ENCODE measurements around the gene RAI1.
"Not testable (repeated sequence)": the region's sequence is repeated elsewhere in the genome, so short reads cannot be mapped to it uniquely, and the experiment has no call there.

The RAI1 gene

DNA sequence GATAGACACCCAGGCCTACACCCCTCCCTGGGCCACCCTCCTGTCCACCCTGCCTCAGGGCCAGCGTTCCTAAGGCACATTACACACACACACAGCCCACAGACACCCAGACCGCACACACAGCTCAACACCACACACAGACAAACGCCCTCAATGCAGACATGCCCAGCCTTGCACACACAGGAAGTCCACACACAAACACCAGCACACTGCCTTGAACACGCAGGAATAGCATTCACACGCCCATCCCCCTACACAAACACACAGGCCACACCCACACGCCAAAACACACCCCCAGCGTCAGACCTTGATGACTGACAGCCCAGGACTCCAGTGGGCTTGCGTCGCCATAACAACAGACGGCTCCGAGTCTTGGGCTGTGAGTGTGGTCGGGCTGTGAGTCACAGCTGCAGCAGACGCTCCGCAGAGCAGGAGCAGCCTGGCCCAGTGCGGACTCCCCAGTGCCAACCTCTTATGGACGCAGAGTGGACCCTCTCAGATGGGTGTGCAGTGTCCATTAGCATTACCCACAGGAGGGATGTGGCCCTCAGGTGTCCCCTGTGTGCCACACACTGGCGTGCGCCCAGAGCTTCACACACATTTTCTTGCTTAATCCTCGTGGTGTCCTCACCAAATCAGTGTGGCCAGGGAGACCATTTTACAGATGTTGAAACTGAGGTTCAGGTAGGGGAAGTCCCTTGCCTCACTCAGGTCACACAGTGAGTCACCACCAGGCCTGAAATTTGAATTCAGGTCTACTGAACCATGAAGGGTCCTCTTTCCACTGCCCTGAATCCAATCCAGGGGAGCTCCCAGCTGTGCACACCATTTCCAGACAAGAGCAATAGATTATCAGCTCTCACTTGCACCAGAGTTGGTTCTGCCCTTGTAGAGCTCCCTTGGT lies 17.8 kb upstream of the RAI1 start:
- DNase-seq (ENCODE audit: low spot score), result peak; percentile 90

DNA sequence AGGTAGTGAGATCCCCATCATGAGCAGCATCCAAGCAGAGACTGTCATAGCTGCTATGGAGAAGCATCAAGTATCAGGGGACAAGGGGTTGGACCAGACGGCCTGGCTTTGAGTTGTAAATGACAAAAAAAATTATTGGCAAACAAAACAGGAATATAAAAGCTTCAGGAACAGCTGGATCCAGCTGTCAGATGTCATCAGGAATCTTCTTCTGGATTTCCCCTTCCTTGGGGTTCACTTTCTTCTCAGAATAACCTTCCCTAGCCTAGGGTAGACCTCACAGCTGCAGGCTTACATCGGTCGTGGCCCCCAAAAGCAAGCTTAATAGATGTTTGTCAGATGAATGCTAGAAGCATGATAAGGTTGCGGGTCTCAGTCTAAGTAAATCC lies 17.2 kb upstream of the RAI1 start:
- DNase-seq (ENCODE audit: low spot score), result no peak

DNA sequence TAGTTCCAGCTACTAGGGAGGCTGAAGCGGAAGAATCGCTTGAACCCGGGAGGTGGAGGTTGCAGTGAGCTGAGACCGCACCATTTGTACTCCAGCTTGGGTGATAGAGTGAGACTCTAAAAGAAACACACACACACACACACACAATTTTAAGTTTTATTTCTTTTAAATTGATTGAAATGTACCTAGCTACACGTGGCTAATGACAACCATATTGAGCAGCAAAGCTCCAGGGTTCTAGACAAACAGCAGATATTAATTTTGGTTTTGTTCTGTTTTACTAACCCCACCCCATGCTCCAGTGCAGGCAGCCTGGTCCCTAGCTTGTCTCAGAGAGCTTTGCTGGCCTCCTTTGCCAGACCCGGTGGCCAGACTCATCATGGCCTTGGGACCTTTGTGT lies 16.0 kb upstream of the RAI1 start:
- no peak for DNase-seq (ENCODE audit: low spot score)

- DNase-seq (ENCODE audit: low spot score), result peak; percentile 47
These were observed 15.0 kb upstream of the RAI1 start for GRCh38 chr17:17666111-17666714.

GRCh38 chr17:17667231-17667630 lies 14.0 kb upstream of the RAI1 start:
- DNase-seq (ENCODE audit: low spot score), result no peak

GRCh38 chr17:17667947-17668346 lies 13.3 kb upstream of the RAI1 start:
- DNase-seq (ENCODE audit: low spot score), result no peak

- DNase-seq (ENCODE audit: low spot score), result no peak
These were observed 12.9 kb upstream of the RAI1 start for GRCh38 chr17:17668358-17668757.

DNA sequence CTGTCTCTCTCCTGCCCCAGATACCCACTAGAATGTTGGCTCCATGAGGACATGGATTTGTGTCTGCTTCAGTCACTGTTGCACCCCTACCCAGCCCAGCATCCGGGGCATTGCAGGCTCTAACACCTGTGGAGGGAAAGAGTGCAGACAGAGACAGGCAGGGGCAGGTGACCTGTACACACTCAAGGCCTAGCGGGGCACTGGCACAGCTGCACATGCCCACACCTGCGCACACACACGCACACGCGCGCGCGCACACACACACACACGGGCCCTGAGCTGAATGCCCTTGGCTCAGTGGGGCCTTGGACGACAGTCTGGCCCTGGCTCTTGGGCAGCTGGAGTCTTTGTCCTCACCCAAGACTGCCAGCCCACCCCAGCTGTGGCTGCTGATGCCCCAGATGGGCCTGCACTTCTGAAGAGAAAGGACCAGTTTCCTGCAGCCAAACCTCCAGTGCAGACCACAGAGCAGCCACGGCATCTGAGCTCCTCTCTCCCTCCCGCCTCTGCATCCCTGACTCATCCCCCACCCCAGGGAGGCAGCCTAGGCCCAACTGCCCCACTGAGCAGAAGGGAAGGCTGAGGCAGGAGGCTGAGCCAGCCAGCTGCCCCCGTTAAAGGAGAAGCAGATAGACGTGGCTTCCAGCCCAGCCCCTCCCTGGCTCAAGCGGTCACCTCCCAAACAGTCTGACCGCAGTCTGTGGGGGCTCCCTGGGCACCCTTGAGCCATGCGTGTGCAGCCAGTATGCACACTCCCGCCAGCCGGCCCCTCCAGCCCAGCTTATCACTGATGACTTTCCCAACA lies 12.3 kb upstream of the RAI1 start:
- DNase-seq (ENCODE audit: low spot score), result no peak

- DNase-seq (ENCODE audit: low spot score), result no peak
These were observed 11.6 kb upstream of the RAI1 start for GRCh38 chr17:17669580-17670235.

- no peak for DNase-seq (ENCODE audit: low spot score)
These were observed 10.5 kb upstream of the RAI1 start for GRCh38 chr17:17670701-17671305.

DNA sequence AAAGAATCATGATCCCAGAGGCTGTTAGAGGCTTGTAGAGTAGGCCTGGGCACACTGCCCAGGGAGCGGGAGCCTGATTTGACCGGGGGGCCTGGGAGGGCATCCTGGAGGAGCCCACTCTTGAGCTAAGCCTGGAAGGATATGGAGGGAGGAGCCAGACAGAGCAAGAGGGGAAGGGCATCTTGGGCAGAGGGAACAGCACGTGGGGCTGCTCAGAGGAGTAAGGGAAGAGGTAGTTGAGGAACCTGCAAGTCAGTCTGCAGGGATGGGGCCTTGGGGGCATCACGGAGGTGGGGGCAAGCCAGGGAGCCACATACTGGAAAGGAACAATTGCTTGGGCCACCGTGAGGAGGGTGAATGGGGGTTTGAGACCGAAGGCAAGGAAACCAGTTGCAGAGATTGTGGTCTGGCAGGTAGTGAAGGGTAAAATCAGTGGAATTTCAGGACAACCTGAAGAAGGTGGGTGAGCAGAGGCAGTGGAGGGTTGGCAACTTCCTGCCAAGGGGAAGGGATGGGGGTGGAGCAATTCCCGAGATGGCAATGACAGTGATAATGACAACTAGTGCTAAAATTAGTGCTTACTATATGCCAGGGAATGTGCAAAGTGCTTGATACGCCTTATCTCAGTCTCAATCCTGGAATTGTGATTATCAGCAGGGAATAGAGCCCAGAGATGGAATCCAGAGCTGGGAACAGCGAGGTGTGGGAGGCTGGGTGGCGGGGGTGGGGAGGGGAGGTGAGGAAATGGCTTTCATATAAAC lies 9.7 kb upstream of the RAI1 start:
- DNase-seq (ENCODE audit: low spot score), result no peak

GRCh38 chr17:17672453-17673368 lies 8.5 kb upstream of the RAI1 start:
- DNase-seq (ENCODE audit: low spot score), result no peak

DNA sequence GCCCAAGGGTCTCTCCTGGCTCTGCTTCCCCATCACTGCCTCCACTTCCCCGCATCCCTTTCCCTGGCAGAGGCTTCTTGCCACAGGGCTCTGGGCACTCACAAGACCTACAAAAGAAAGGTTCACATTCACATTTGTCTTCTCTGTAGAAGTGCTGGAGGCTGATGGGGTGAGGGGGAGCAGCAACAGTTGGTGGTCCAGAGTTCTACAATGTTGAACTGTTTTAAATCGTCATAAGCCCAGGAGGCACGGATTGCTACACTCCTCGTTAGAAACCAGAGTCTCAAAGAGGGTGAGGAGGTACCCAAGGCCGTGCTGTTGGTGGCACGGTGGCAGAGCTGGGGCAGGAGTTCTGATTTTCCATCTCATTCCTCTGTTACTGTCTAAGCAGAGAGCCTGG lies 5.8 kb upstream of the RAI1 start:
- DNase-seq (ENCODE audit: low spot score), result no peak

DNA sequence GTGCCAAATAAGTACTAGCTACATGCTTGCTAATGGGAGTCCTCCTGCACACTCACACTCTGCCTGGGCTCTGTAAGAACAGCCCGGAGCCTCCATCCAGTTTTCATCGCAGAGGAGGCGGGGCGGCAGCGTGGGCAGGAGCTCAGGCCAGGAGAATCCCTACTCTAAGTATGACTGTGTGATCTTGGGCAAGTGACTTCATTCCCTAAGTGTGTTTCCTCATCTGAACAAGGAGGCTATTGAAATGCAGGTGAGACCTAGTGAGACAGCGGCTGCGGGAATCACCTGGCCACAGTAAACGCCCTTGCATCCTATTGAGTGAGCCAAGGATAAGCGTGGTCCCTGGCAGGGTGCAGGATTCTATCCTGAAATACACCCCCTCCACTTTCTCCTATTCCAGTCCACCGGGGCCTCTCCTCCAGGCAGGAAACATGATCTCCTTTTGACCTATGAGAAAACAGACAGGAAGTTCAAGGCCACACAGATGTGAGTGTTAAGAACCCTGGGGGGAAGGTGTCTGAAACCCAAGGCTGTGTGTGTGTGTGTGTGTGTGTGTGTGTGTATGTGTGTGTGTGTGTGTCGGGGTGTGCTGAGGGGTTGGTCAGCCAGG lies 5.2 kb upstream of the RAI1 start:
- DNase-seq (ENCODE audit: low spot score), result no peak

DNA sequence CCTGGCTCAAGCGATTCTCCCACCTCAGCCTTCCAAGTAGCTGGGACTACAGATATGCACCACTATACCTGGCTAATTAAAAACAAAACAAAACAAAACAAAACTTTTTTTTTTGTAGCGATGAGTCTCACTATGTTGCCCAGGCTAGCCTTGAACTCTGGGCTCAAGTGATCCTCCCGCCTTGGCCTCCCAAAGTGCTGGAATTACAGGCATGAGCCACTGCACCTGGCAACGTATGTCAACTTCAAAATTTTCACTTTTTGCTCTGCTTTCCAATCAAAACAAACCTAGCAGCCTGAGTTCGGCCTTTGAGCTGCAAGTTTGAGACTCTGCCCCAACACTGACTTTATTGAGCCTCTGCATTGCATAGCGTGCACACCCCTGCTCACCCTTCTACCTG lies 4.5 kb upstream of the RAI1 start:
- DNase-seq (ENCODE audit: low spot score), result no peak

DNA sequence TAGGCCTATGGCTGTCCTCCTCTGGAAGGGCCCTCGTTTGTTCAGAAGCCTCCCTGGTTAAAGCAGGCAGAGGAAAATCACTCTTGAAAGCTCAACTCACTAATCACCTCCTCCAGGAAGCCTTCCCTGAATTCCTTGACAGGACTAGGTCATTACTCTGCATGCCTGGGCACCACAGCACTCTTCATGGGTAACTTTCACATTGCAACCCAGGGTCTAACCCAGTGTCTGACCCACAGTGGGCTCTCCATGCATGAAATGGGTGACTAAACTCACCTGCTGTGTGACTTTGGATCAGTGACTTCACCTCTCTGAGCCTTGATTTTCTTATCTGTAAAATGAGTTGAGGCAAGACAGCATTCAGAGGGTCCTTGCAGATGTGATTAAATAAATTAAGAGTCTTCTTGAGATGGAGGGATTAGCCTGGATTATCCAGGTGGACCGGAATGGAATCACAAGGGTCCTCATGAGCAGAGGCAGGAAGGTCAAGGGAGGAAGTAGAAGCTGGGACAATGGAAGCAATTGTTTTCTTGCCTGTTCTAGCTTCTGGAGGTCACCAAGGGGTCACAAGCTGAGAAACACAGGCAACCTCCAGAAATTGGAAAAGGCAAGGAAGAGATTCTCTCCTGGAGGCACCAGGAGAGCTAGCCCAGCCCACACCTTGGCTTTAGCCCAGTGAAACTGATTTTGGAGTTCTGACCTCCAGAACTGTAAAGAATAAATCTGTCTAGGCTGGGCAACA lies 3.8 kb upstream of the RAI1 start:
- DNase-seq (ENCODE audit: low spot score), result no peak

- not testable (repeated sequence) for DNase-seq (ENCODE audit: low spot score)
These were observed 3.1 kb upstream of the RAI1 start for GRCh38 chr17:17678063-17678699.

GRCh38 chr17:17679243-17679642 lies 2.0 kb upstream of the RAI1 start:
- DNase-seq (ENCODE audit: low spot score), result no peak

All from RKO (cell line).